NCI-H82 treated with DMSO at 0.1 percent for 48 hours (cell line): ENCODE measurements around the gene TRPM1.
A peak's percentile ranks its signal among the peaks of the same experiment; 100 is the strongest.
"Not testable (repeated sequence)": the region's sequence is repeated elsewhere in the genome, so short reads cannot be mapped to it uniquely, and the experiment has no call there.

Experiments used
- DNase-seq: peaks from one replicate; lab custom pipeline; 2025; ENCODE audit not compliant: unreplicated experiment; lab: John Stamatoyannopoulos, UW

Gene TRPM1

GRCh38 chr15:31127596-31128261, 26.2 kb upstream of the TRPM1 start:
- no peak for DNase-seq

- no peak for DNase-seq
Measured at GRCh38 chr15:31125061-31125460, 23.5 kb upstream of the TRPM1 start.

- DNase-seq: no peak
Measured at GRCh38 chr15:31116423-31117030, 15.0 kb upstream of the TRPM1 start.

- no peak for DNase-seq
Measured at GRCh38 chr15:31111091-31111647, 9.6 kb upstream of the TRPM1 start.

GRCh38 chr15:31108836-31109235, 7.3 kb upstream of the TRPM1 start:
- DNase-seq: no peak

- no peak for DNase-seq
Measured at GRCh38 chr15:31106495-31107300, 5.2 kb upstream of the TRPM1 start.

- no peak for DNase-seq
Measured at GRCh38 chr15:31104003-31104402, 2.5 kb upstream of the TRPM1 start.

- DNase-seq: no peak
Measured at GRCh38 chr15:31102374-31103342, 1.1 kb upstream of the TRPM1 start.

- peak; percentile 41 for DNase-seq
Measured at GRCh38 chr15:31102039-31102321, 455 bp upstream of the TRPM1 start.

GRCh38 chr15:31100738-31101137, 787 bp downstream of the TRPM1 start:
- no peak for DNase-seq

GRCh38 chr15:31098953-31099740, 2.4 kb downstream of the TRPM1 start:
- DNase-seq: peak; percentile 88

GRCh38 chr15:31098491-31098917, 3.0 kb downstream of the TRPM1 start:
- no peak for DNase-seq

- no peak for DNase-seq
Measured at GRCh38 chr15:31096563-31096962, 5.0 kb downstream of the TRPM1 start.

- DNase-seq: no peak
Measured at GRCh38 chr15:31091481-31091880, 10.0 kb downstream of the TRPM1 start.

GRCh38 chr15:31090766-31091165, 10.8 kb downstream of the TRPM1 start:
- no peak for DNase-seq

- no peak for DNase-seq
Measured at GRCh38 chr15:31089368-31090047, 12.0 kb downstream of the TRPM1 start.

GRCh38 chr15:31088672-31089367, 12.7 kb downstream of the TRPM1 start:
- DNase-seq: no peak

GRCh38 chr15:31088041-31088440, 13.5 kb downstream of the TRPM1 start:
- DNase-seq: not testable (repeated sequence)

- no peak for DNase-seq
Measured at GRCh38 chr15:31086344-31086743, 15.2 kb downstream of the TRPM1 start.
